GM23338 (cell line): ENCODE data around the gene EVI5.

ENCODE experiments used
- CREB1 ChIP-seq: fragments of 250-450 bp; sonication (Bioruptor Pico); IDR thresholded peaks from 2 replicates; pipeline ENCODE4 v1.5.0; 2020; ENCODE audit warnings: low read depth, mild to moderate bottlenecking, moderate library complexity
- EZH2 ChIP-seq: fragments of 200-600 bp; sonication (generic); IDR thresholded peaks from one replicate; pipeline ENCODE4 v1.8.0; 2017; ENCODE audit warnings: antibody characterized with exemption, mild to moderate bottlenecking, low read depth; ENCODE audit not compliant: unreplicated experiment
- EZH2phosphoT487 ChIP-seq: fragments of 200-600 bp; sonication (generic); IDR thresholded peaks from one replicate; pipeline ENCODE4 v1.8.1; 2018; ENCODE audit warnings: antibody characterized with exemption; ENCODE audit not compliant: unreplicated experiment
- JUNB ChIP-seq: IDR thresholded peaks from one replicate; pipeline ENCODE4 v1.6.1; 2016; ENCODE audit warnings: antibody characterized with exemption; ENCODE audit not compliant: unreplicated experiment
- NANOG ChIP-seq: IDR thresholded peaks from 2 replicates; pipeline ENCODE4 v1.6.1; 2016; ENCODE audit warnings: antibody characterized with exemption, borderline replicate concordance
- POLR2AphosphoS5 ChIP-seq: IDR thresholded peaks from 2 replicates; pipeline ENCODE4 v1.6.1; 2016; ENCODE audit warnings: antibody characterized with exemption, low read depth
- STAT1 ChIP-seq: IDR thresholded peaks from one replicate; pipeline ENCODE4 v1.6.1; 2016; ENCODE audit warnings: antibody characterized with exemption; ENCODE audit not compliant: unreplicated experiment
- ZNF331 ChIP-seq: fragments of 250-450 bp; sonication (Bioruptor Pico); IDR thresholded peaks from 2 replicates; pipeline ENCODE4 v1.5.0; 2020; ENCODE audit warnings: low read depth, mild to moderate bottlenecking, moderate library complexity
- TF ChIP-seq, protein P1 (sequence below), 2 experiments: fragments of 200-600 bp in 1 of 2; sonication (generic) in 1 of 2; conservative IDR thresholded peaks; 2 replicates each; pipeline versions ENCODE4 v1.5.1 to v1.6.1; 2016 to 2017; ENCODE audit warnings: antibody characterized with exemption in 2 of 2, low read depth in 2 of 2, mild to moderate bottlenecking in 2 of 2, moderate library complexity in 1 of 2
- TF ChIP-seq, protein P2 (sequence below): IDR thresholded peaks from 2 replicates; pipeline ENCODE4 v1.6.1; 2016; ENCODE audit warnings: antibody characterized with exemption
- TF ChIP-seq, protein P3 (sequence below): IDR thresholded peaks from one replicate; pipeline ENCODE4 v1.6.1; 2018; ENCODE audit warnings: antibody characterized with exemption; ENCODE audit not compliant: unreplicated experiment
- TF ChIP-seq, protein P4 (sequence below): fragments of 250-450 bp; sonication (Bioruptor Pico); IDR thresholded peaks from 2 replicates; pipeline ENCODE4 v1.5.0; 2020; ENCODE audit warnings: mild to moderate bottlenecking, moderate library complexity

DNA sequence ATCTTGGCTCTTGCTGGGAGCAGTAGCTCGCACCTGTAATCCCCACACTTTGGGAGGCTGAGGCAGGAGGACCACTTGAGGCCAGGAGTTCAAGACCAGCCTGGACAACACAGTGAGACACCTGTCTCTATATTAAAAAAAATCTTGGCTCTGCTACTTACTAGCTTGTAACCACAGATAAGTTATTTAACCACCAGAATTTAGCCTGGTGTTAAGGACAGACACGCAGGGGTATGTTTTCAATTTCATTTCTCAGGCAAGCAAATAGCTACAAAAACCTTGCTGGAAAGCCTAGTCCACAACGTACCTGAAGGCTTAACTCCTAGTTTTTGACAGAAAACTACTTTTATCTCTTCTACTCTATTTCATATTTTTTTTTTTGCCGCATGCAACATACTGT lies 273.4 kb downstream of the EVI5 start:
- TF ChIP-seq POLR2AphosphoS5 (no peak), CREB1 (CRISPR knock-in tag) (no peak), EZH2 (no peak), JUNB (no peak), EZH2phosphoT487 (no peak), ZNF331 (CRISPR knock-in tag) (no peak), NANOG (no peak), STAT1 (no peak)
- TF ChIP-seq, protein P1, sequence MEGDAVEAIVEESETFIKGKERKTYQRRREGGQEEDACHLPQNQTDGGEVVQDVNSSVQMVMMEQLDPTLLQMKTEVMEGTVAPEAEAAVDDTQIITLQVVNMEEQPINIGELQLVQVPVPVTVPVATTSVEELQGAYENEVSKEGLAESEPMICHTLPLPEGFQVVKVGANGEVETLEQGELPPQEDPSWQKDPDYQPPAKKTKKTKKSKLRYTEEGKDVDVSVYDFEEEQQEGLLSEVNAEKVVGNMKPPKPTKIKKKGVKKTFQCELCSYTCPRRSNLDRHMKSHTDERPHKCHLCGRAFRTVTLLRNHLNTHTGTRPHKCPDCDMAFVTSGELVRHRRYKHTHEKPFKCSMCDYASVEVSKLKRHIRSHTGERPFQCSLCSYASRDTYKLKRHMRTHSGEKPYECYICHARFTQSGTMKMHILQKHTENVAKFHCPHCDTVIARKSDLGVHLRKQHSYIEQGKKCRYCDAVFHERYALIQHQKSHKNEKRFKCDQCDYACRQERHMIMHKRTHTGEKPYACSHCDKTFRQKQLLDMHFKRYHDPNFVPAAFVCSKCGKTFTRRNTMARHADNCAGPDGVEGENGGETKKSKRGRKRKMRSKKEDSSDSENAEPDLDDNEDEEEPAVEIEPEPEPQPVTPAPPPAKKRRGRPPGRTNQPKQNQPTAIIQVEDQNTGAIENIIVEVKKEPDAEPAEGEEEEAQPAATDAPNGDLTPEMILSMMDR (conservative IDR thresholded peaks at IDR 0.05; ENCODE audit: low read depth in 2 of 2), result no peak
- TF ChIP-seq, protein P2, sequence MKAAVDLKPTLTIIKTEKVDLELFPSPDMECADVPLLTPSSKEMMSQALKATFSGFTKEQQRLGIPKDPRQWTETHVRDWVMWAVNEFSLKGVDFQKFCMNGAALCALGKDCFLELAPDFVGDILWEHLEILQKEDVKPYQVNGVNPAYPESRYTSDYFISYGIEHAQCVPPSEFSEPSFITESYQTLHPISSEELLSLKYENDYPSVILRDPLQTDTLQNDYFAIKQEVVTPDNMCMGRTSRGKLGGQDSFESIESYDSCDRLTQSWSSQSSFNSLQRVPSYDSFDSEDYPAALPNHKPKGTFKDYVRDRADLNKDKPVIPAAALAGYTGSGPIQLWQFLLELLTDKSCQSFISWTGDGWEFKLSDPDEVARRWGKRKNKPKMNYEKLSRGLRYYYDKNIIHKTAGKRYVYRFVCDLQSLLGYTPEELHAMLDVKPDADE, result no peak
- TF ChIP-seq, protein P3, sequence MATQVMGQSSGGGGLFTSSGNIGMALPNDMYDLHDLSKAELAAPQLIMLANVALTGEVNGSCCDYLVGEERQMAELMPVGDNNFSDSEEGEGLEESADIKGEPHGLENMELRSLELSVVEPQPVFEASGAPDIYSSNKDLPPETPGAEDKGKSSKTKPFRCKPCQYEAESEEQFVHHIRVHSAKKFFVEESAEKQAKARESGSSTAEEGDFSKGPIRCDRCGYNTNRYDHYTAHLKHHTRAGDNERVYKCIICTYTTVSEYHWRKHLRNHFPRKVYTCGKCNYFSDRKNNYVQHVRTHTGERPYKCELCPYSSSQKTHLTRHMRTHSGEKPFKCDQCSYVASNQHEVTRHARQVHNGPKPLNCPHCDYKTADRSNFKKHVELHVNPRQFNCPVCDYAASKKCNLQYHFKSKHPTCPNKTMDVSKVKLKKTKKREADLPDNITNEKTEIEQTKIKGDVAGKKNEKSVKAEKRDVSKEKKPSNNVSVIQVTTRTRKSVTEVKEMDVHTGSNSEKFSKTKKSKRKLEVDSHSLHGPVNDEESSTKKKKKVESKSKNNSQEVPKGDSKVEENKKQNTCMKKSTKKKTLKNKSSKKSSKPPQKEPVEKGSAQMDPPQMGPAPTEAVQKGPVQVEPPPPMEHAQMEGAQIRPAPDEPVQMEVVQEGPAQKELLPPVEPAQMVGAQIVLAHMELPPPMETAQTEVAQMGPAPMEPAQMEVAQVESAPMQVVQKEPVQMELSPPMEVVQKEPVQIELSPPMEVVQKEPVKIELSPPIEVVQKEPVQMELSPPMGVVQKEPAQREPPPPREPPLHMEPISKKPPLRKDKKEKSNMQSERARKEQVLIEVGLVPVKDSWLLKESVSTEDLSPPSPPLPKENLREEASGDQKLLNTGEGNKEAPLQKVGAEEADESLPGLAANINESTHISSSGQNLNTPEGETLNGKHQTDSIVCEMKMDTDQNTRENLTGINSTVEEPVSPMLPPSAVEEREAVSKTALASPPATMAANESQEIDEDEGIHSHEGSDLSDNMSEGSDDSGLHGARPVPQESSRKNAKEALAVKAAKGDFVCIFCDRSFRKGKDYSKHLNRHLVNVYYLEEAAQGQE, result no peak
- TF ChIP-seq, protein P4, sequence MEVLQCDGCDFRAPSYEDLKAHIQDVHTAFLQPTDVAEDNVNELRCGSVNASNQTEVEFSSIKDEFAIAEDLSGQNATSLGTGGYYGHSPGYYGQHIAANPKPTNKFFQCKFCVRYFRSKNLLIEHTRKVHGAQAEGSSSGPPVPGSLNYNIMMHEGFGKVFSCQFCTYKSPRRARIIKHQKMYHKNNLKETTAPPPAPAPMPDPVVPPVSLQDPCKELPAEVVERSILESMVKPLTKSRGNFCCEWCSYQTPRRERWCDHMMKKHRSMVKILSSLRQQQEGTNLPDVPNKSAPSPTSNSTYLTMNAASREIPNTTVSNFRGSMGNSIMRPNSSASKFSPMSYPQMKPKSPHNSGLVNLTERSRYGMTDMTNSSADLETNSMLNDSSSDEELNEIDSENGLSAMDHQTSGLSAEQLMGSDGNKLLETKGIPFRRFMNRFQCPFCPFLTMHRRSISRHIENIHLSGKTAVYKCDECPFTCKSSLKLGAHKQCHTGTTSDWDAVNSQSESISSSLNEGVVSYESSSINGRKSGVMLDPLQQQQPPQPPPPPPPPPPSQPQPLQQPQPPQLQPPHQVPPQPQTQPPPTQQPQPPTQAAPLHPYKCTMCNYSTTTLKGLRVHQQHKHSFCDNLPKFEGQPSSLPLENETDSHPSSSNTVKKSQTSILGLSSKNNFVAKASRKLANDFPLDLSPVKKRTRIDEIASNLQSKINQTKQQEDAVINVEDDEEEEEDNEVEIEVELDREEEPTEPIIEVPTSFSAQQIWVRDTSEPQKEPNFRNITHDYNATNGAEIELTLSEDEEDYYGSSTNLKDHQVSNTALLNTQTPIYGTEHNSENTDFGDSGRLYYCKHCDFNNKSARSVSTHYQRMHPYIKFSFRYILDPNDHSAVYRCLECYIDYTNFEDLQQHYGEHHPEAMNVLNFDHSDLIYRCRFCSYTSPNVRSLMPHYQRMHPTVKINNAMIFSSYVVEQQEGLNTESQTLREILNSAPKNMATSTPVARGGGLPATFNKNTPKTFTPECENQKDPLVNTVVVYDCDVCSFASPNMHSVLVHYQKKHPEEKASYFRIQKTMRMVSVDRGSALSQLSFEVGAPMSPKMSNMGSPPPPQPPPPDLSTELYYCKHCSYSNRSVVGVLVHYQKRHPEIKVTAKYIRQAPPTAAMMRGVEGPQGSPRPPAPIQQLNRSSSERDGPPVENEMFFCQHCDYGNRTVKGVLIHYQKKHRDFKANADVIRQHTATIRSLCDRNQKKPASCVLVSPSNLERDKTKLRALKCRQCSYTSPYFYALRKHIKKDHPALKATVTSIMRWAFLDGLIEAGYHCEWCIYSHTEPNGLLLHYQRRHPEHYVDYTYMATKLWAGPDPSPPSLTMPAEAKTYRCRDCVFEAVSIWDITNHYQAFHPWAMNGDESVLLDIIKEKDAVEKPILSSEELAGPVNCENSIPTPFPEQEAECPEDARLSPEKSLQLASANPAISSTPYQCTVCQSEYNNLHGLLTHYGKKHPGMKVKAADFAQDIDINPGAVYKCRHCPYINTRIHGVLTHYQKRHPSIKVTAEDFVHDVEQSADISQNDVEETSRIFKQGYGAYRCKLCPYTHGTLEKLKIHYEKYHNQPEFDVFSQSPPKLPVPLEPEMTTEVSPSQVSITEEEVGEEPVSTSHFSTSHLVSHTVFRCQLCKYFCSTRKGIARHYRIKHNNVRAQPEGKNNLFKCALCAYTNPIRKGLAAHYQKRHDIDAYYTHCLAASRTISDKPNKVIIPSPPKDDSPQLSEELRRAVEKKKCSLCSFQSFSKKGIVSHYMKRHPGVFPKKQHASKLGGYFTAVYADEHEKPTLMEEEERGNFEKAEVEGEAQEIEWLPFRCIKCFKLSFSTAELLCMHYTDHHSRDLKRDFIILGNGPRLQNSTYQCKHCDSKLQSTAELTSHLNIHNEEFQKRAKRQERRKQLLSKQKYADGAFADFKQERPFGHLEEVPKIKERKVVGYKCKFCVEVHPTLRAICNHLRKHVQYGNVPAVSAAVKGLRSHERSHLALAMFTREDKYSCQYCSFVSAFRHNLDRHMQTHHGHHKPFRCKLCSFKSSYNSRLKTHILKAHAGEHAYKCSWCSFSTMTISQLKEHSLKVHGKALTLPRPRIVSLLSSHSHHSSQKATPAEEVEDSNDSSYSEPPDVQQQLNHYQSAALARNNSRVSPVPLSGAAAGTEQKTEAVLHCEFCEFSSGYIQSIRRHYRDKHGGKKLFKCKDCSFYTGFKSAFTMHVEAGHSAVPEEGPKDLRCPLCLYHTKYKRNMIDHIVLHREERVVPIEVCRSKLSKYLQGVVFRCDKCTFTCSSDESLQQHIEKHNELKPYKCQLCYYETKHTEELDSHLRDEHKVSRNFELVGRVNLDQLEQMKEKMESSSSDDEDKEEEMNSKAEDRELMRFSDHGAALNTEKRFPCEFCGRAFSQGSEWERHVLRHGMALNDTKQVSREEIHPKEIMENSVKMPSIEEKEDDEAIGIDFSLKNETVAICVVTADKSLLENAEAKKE (CRISPR knock-in tag), result no peak
